B cell (primary cell): ENCODE results near the gene FZD2. TPM values are rescaled to one million over a fixed set of nuclear protein-coding genes. Genes with fewer than 3 reads are reported as not detected.

Experiments
- ATAC-seq: fragments of 200-7000 bp; cut with Tn5 transposase; one replicate; pipeline ENCODE4 v1.10.0; 2021; ENCODE audit warnings: low read depth, mild to moderate bottlenecking, moderate number of reproducible peaks, moderate library complexity
- CTCF ChIA-PET: fragments of 350-600 bp; sonication (Branson Sonifier 250); formaldehyde crosslinking; loops from one replicate; lab custom pipeline; 2021; ENCODE audit warnings: antibody characterized with exemption, inconsistent platforms; lab: Charles Lee
- POLR2A ChIA-PET: fragments of 350-600 bp; sonication (Branson Sonifier 250); formaldehyde crosslinking; loops from one replicate; lab custom pipeline; 2021; ENCODE audit warnings: antibody characterized with exemption; lab: Charles Lee
- DNase-seq: peaks from one replicate; pipeline ENCODE4 v3.0.0; 2013
- H2AFZ ChIP-seq: 2 replicates; pipeline ENCODE4 v1.6.1; 2012; ENCODE audit warnings: mild to moderate bottlenecking, low read depth, low read length; ENCODE audit not compliant: insufficient read depth, poor library complexity, severe bottlenecking
- H3K27ac ChIP-seq, 2 donors: 1 replicate in 1 of 2; 2 replicates in 1 of 2; pipeline ENCODE4 v1.5.1; 2012 to 2013; ENCODE audit warnings: low read length in 2 of 2, mild to moderate bottlenecking in 2 of 2, moderate library complexity in 1 of 2
- H3K27me3 ChIP-seq, 4 experiments: fragments of 200-600 bp in 1 of 4; sonication (generic) in 1 of 4; replicated peaks in 1 of 4; 1 replicate in 2 of 4; 2 replicates in 2 of 4; pipeline versions ENCODE4 v1.6.1 to v1.7.0; 2013 to 2016; ENCODE audit warnings: low read length in 3 of 4, mild to moderate bottlenecking in 2 of 4, mixed read lengths in 1 of 4, moderate library complexity in 1 of 4; ENCODE audit not compliant: insufficient read depth in 4 of 4, control insufficient read depth in 3 of 4; ENCODE audit errors: control extremely low read depth in 1 of 4
- H3K36me3 ChIP-seq, 2 experiments: replicated peaks in 1 of 2; 1 replicate in 1 of 2; 2 replicates in 1 of 2; pipeline versions ENCODE4 v1.6.1 to v1.7.1; 2013; ENCODE audit warnings: low read length in 1 of 2; ENCODE audit not compliant: insufficient read depth in 2 of 2, control insufficient read depth in 1 of 2; ENCODE audit errors: control extremely low read depth in 1 of 2, extremely low read depth in 1 of 2
- H3K4me1 ChIP-seq, 2 donors: fragments of 200-600 bp in 1 of 2; sonication (generic) in 1 of 2; 1 replicate in 1 of 2; 2 replicates in 1 of 2; pipeline versions ENCODE4 v1.5.1 to v1.6.1; 2013 to 2017; ENCODE audit warnings: low read length in 2 of 2; ENCODE audit not compliant: control insufficient read depth in 2 of 2, insufficient read depth in 2 of 2
- H3K4me2 ChIP-seq: replicated peaks from 2 replicates; pipeline ENCODE3; 2012; ENCODE audit warnings: mild to moderate bottlenecking, low read depth, low read length; ENCODE audit not compliant: poor library complexity, severe bottlenecking
- H3K4me3 ChIP-seq, 5 experiments: fragments of 200-600 bp in 1 of 5; sonication (generic) in 1 of 5; 1 replicate in 3 of 5; 2 replicates in 2 of 5; pipeline versions ENCODE4 v1.5.1 to v1.7.0; 2011 to 2016; ENCODE audit warnings: low read length in 4 of 5, mild to moderate bottlenecking in 4 of 5, low read depth in 2 of 5, control low read depth in 1 of 5, moderate library complexity in 1 of 5; ENCODE audit not compliant: insufficient read depth in 1 of 5; ENCODE audit errors: control extremely low read depth in 1 of 5, extremely low read depth in 1 of 5
- H3K79me2 ChIP-seq: fragments of 200-600 bp; sonication (generic); one replicate; pipeline ENCODE4 v1.6.0; 2016; ENCODE audit warnings: low read length; ENCODE audit not compliant: control insufficient read depth, insufficient read depth
- H3K9ac ChIP-seq: fragments of 200-600 bp; sonication (generic); 2 replicates; pipeline ENCODE4 v1.6.1; 2017; ENCODE audit warnings: mild to moderate bottlenecking, low read length, moderate library complexity
- H3K9me3 ChIP-seq, 3 donors: one replicate each; pipeline versions ENCODE4 v1.6.1 to v1.7.1; 2013; ENCODE audit warnings: low read length in 2 of 3; ENCODE audit not compliant: control insufficient read depth in 2 of 3, insufficient read depth in 1 of 3; ENCODE audit errors: control extremely low read depth in 1 of 3
- H4K20me1 ChIP-seq: 2 replicates; pipeline ENCODE4 v1.6.0; 2012; ENCODE audit warnings: mild to moderate bottlenecking, low read length; ENCODE audit not compliant: insufficient read depth, control insufficient read depth, poor library complexity, severe bottlenecking
- H3K27ac Mint-ChIP-seq: one replicate; pipeline ENCODE4 v1.8.0; 2021; ENCODE audit warnings: mixed read lengths
- H3K27me3 Mint-ChIP-seq: one replicate; pipeline ENCODE4 v1.8.0; 2021; ENCODE audit warnings: mixed read lengths
- H3K4me1 Mint-ChIP-seq: one replicate; pipeline ENCODE4 v1.8.0; 2021; ENCODE audit warnings: mixed read lengths
- H3K4me3 Mint-ChIP-seq: one replicate; pipeline ENCODE4 v1.8.0; 2021; ENCODE audit warnings: mixed read lengths
- H3K9me3 Mint-ChIP-seq: one replicate; pipeline ENCODE4 v1.8.0; 2022; ENCODE audit warnings: mixed read lengths; ENCODE audit not compliant: insufficient read depth
- CTCF ChIP-seq: fragments of 200-600 bp; IDR thresholded peaks from one replicate; pipeline ENCODE4 v1.8.0; 2022; ENCODE audit warnings: antibody characterized with exemption, mild to moderate bottlenecking
- EZH2 ChIP-seq: IDR thresholded peaks from 2 replicates; pipeline ENCODE4 v1.6.1; 2012; ENCODE audit warnings: borderline replicate concordance, low read depth, mild to moderate bottlenecking, moderate library complexity, low read length; ENCODE audit not compliant: insufficient read depth, poor library complexity, severe bottlenecking
- WGBS: methylation state at CpG from one replicate; pipeline ENCODE4 v1.1.5; 2013; ENCODE audit warnings: missing lambda C conversion rate; ENCODE audit not compliant: insufficient coverage; 5-methylcytosine and 5-hydroxymethylcytosine counted together
- intact Hi-C: fragments of 100-400 bp; cut with micrococcal nuclease; formaldehyde crosslinking; loops from one replicate; pipeline ENCODE4 v1.10.0; 2022
- polyA plus RNA-seq: library from polyadenylated mRNA; depleted of rRNA; stranded (reverse); fragments of >200 nt; gene quantifications from 2 replicates; pipeline ENCODE4 v1.2.3, GENCODE V29; 2012
- total RNA-seq, 2 donors: library from RNA; stranded (reverse); fragments of 120-200 nt in 1 of 2; gene quantifications; 1 replicate in 1 of 2; 2 replicates in 1 of 2; pipeline versions ENCODE4 v1.2.3 to v1.2.4, GENCODE V29; 2013 to 2022

The FZD2 gene
- total and polyA plus RNA-seq, 2 donors (not counting 1 experiment from before 2014, with no cell fraction given) = 1.6 to 2.5 TPM

- CTCF ChIA-PET = no interaction called here
- ATAC-seq (no peak), DNase-seq (no peak)
- intact Hi-C loops = no loop called here
- no peaks in the 10 kb centered on the region for H3K36me3 ChIP-seq
- WGBS = 83% methylated on average over 8 of the region's 9 CpGs
- no peak overlapping the region for H3K9ac ChIP-seq
- H3K9me3 Mint-ChIP-seq = no peaks in the 10 kb centered on the region
- H3K4me1 ChIP-seq = peaks cover 5 to 8% of the 10 kb centered on the region in 2 donors
- H3K4me3 Mint-ChIP-seq = no peak overlapping the region
- H3K4me3 ChIP-seq = no peak overlapping the region
- H3K27me3 ChIP-seq = peaks cover 0 to 11% (median 2%) of the 10 kb centered on the region in 4 experiments
- no peaks in the 10 kb centered on the region for H3K9me3 ChIP-seq
- POLR2A ChIA-PET = no interaction called here
- H2AFZ ChIP-seq = no peak overlapping the region
- no peak overlapping the region for H3K27ac Mint-ChIP-seq
- H3K4me1 Mint-ChIP-seq = peaks cover 13% of the 10 kb centered on the region
- TF ChIP-seq CTCF (no peak), EZH2 (no peak)
- no peak overlapping the region for H3K4me2 ChIP-seq
- no peak overlapping the region for H3K27ac ChIP-seq
- no peaks in the 10 kb centered on the region for H3K79me2 ChIP-seq
- H3K27me3 Mint-ChIP-seq = peaks cover 21% of the 10 kb centered on the region
- H4K20me1 ChIP-seq = no peaks in the 10 kb centered on the region
Measured at GRCh38 chr17:44552361-44552760, 4.9 kb upstream of the FZD2 start.

- peaks cover 25% of the 10 kb centered on the region for H3K4me1 Mint-ChIP-seq
- Histone ChIP-seq H3K4me3 (no peak overlapping the region), H4K20me1 (no peaks in the 10 kb centered on the region), H3K4me1 (peaks cover 16 to 20% of the 10 kb centered on the region in 2 donors), H3K9ac (no peak overlapping the region), H3K4me2 (no peak overlapping the region), H3K9me3 (peaks cover 0 to 12% (median 0%) of the 10 kb centered on the region in 3 donors), H3K79me2 (no peaks in the 10 kb centered on the region), H3K36me3 (no peaks in the 10 kb centered on the region), H2AFZ (no peak overlapping the region), H3K27ac (no peak overlapping the region), H3K27me3 (peaks cover 0 to 26% (median 10%) of the 10 kb centered on the region in 4 experiments)
- 77% methylated on average over 3 of the region's 5 CpGs for WGBS
- CTCF ChIA-PET = interaction anchor here (1.4 kb wide), 1 partner anchor 10 kb away, joined by 4 read pairs; no protein-coding TSS in a partner anchor
- no peak for ATAC-seq
- intact Hi-C loops = loop anchor here (5.0 kb wide), 1 partner anchor 507 kb away; the partner anchor contains the start of gene NMT1
- POLR2A ChIA-PET = no interaction called here
- no peaks in the 10 kb centered on the region for H3K9me3 Mint-ChIP-seq
- no peak for DNase-seq
- peaks cover 19% of the 10 kb centered on the region for H3K27me3 Mint-ChIP-seq
- no peak for TF ChIP-seq EZH2
- TF ChIP-seq CTCF = no peak
- H3K4me3 Mint-ChIP-seq = peak overlapping the region; percentile 99
- no peak overlapping the region for H3K27ac Mint-ChIP-seq
Measured at GRCh38 chr17:44555099-44555498, 2.2 kb upstream of the FZD2 start.
